ENCODE results near the gene ACY1.

Gene ACY1

DNA sequence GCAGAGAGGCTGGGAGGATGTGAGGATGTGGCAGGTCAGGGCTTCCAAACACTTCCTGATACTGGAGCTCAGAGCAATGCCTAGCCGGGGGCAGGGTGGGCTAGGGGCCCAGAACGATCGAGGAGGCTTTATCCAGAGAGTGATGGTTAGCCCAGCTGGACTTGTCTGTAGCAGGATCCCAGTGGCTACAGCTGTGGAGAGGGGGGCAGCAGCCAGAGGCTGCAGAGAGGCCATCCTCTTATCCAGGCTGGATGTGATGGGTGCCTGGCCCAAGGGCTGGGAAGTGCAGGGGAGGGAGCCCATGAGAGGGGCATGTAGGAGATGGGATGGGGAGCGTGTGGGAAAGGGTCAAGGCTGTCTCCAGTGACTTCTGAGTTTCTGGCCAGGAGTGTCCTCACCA, 36.5 kb upstream of the ACY1 start:
- no peak for DNase-seq

DNA sequence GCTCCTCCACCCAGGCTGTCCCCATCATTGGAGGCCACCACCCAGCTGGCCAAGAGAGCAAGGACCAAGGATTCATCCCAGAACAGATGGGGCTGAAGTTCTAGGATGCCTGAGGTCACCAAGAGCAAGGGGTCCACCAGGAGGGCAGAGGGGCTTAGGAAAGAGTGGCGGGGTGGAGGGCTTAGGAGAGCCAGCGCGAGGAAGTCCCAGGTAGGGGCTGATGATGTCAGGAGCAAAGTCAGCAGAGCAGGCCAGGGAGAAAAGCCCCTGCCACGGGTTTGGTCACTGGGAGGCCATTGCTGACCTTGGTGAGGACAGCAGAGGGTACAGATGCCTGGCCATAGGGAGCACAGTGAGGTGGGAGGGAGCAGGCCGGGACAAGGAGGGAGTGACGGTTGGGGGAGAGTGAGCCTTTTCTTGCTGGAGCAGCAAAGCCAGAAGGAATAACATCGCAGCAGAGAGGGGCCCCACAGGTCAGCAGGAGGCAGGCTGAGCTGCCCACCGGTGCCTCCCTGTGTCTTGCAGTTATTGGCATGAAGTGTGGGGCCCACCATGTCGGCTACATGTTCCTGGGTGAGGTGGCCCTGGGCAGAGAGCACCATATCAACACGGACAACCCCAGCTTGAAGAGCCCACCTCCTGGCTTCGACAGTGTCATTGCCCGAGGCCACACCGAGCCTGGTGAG, 36.0 kb upstream of the ACY1 start:
- no peak for DNase-seq

DNA sequence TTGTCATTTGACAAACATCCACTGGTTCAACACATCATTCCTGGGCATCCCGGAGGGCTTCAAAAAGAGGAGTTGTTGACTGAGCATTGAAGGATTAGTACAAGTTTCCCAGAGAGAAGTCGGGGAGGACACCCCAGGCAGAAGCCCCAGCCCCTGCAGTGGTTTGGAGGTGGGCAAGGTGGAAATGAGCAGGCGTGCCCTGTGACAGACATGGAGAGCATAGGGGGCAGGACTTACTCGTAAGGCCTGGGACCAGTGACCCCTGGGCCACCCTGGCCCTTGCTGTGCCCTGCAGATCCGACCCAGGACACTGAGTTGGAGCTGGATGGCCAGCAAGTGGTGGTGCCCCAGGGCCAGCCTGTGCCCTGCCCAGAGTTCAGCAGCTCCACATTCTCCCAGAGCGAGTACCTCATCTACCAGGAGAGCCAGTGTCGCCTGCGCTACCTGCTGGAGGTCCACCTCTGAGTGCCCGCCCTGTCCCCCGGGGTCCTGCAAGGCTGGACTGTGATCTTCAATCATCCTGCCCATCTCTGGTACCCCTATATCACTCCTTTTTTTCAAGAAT, 35.2 kb upstream of the ACY1 start:
- DNase-seq: no peak

DNA sequence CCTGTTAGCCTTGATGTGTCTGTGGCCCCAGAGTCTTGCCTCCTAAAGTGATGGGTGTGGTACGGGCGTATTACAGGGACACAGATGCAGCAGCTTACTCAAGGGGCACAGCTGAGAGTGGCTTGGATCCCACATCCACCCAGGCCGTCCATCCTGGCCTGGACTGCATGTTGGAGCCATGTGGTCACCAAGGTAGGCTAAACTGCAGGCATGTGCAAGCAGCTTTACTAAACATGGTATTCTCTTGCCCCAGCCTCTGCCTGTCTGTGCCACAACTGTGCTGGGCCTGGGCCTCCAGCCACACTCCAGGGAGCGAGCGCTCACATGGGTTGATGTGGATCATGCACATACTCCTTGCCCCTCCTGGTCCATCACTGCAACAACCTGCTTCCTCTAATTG, 34.2 kb upstream of the ACY1 start:
- no peak for DNase-seq

DNA sequence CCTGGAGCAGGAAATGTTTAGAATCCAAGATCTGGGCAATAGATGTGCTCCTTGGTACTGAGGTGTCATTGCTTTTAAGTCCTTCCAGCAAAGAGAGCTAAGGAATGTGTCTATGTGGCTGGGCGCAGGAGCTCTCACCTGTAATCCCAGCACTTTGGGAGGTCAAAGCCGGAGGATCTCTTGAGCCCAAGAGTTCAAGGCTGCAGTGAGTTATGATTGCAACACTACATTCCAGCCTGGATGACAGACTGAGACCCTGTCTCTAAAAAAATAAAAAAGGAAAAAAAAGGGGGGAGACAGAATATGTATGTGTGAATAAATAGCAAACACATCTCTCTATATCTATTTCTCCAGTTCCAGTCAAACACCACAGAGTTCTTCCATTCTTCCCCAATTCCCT, 32.4 kb upstream of the ACY1 start:
- DNase-seq: no peak

DNA sequence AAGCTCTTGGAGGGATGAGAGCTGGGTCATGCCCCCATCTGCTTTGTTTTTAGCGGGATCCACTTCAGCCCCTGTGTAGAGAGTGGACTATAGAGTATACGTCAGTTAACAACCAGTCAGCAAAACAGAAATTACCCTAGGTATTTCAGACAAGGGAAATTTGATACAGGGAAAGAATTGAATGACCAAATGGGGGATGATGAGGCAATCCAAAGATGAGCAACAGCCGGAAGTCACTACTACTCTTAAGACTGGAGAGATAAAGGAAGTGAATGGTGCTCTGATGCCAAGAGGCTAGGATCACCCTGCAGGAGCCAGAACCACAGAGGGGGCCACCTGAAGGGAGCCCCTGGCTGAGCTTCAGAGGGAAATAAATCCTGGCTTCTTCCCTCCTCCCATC, 29.9 kb upstream of the ACY1 start:
- DNase-seq: no peak

DNA sequence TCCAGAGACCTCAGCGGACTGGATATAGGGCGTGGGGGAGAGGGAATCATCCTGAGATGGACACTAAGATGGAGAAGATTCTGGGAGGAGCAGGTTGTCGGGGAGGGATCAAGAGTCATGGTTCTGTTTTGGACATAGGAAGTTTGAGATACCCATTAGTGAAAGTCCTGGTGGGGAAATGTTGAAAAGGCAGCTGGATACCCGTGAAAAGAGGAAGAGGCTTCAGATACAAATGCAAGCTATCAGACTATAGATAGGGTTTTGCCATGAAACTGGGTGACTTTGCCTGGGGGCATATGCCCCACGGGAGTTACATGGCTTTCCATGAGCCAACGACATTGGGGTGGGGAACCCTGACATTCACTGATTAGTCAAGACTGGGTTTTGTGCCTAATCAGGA, 29.2 kb upstream of the ACY1 start:
- no peak for DNase-seq

GRCh38 chr3:51954713-51955112, 28.6 kb upstream of the ACY1 start:
- no peak for DNase-seq

- DNase-seq: no peak
These were observed 28.0 kb upstream of the ACY1 start, which contains the start of gene GPR62 for GRCh38 chr3:51955175-51955892. Gene GPR62 (plus strand): TSS chr3:51955381. CDS start chr3:51955653, 272 bp downstream.

GRCh38 chr3:51955893-51956770, 27.2 kb upstream of the ACY1 start:
- DNase-seq: peak; percentile 63

GRCh38 chr3:51957520-51958205, 25.7 kb upstream of the ACY1 start:
- DNase-seq: no peak

DNA sequence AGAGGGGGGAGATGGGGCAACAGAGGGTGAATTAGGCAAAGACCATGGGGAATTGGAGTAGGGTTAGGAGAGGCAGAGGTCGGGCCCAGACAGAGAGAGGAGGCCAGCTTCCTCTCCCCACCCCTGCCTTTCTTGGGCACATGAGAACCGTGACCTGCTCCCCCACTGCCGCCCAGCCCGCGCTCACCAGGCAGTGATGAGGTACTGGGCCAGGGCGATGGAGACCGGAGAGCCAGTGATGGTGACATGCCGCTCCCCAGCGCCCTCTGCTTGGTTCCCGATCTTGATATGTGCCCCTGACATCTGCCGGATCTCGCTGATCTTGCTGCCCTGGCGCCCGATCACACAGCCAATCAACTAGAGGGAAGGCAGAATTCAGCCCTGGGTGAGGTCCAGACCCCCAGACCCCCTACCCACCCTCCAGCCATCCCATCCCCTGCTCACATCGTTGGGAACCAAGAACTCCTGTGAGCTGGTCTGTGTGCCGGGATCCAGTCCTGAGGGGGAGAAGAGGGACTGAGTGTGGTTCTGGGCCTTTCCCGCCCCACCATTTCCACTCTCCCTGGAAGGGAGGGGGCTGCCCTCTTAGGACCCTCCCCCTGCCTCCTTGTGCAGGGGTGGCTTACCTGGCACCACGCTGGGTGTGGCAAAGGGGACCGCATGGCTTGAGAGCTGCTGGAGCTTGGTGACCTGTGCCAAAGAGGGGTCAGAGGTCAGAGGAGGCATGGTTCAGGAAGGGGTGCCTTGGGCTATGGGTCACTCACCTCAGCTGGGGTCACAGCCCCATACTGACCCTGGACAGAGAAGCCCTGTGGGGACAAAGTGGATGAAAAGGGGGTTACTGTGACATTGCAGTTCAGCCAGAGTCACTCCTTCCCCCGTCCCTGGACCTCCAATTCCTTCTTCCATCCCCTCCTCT, 24.5 kb upstream of the ACY1 start:
- no peak for DNase-seq

GRCh38 chr3:51959651-51960050, 23.7 kb upstream of the ACY1 start:
- DNase-seq: no peak

DNA sequence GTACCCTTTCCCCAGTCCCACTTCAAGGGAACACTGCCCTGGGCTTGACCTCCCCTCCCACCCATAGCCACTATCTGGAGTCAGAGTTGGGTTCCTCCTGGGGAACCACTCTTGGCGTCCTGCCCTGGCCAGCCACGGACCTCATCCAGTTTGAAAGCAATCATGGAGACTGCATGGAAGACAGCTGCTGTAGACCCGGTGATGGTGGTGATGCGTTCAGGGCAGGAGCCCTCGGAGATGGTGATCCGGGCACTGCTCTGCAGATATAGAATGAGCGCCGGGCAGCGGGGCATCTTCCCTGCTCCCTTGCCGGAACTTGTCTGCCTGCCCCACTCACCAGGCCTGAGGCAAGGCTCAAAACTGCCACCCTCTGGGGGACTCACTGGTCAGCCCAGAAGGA, 22.9 kb upstream of the ACY1 start:
- no peak for DNase-seq

DNA sequence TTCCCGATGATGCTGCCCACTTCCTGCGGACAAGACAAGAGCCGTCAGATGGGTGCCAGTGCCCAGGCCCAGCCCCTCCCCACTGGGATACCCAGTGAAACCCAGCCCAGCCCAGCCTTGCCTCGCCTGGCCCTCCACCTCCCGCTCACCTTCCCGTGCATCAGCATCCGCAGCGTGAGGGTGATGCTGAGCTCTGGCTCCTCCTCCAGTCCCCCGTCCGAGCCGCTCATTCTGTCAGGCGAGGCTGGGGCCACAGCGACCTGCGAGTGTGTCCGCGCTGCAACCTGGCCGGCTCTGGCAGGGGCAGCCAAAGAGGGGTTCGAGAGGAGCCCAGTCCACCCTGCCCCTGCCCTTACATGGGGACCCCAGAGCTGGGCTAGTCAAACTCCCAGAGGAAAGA, 22.3 kb upstream of the ACY1 start:
- DNase-seq: no peak

DNA sequence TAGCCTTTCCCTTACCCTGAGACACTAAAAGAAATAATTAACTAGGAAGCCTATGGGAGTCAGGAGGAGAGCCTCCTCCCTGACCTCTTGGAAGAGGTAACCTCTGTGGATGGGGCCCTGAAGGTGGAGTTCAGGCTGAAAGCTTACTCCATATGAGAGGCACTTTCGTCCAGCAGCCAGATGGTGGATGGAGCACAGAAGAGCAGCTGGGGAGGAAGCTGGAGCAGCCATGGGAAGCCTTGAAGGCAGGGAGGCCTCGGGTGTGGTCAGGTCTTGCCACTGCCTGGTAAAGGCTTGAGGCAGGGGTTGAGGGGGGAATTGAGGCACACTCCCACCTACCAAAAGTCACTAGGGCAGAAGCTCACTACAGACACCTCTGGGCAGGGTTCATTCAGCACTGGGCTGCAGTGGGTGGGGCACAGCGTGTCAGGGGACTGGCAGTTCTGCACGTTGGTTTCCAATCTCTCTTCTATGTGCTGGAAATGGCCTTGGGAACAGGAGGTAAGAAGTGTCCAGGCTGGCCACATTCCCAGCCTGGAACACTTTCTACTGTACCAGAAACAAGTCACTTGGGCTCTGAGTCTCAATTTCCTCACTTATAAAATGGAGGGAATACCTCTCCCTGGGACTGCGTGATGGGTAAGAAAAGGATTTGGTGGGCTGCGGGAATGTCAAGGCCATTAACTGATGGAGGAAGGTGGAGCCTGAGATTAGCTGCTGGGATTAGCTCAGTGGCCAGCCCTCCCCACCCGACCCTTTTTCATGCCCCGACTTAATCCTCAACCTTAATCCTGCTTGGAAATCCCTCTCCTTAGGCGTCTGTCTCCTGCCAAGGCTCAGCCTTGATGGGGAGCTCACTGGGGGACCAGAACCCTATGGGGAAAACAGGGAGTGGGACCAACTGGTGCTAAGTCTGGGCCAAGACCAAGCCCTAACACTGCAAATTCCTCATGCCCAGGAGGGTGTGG, 21.4 kb upstream of the ACY1 start:
- no peak for DNase-seq

DNA sequence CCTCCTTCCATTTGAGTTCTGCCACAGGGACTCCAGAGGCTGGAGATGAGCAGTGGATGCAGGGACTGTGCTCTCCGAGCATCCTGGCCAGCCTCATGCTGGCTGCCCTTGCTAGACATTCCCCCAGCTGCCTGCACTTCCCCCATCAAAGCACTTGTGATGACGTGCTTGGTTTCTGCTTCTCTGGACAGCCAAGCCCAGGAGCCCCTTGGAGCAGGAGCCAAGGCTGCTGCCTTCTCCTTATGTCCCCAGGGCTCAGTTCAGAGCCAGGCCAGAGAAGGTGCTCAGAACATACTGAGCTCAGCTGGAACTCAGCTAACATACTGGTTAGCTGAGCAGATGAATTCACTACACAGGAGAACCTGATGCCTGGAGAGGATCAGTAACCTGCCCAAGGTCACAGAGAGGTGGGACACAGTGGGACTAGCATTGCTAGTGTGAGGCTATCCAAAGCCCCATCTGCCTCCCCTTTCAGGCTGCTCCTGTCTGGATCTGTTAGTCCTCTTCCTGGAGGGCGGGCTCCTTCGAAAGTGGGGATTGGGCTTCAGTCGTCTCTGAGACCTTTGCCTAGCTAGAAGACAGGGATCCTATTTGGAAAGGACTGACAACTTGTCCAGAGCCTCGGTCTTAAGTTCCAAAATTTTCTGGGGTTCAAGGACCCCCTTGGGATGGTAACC, 20.3 kb upstream of the ACY1 start:
- DNase-seq: no peak

GRCh38 chr3:51963951-51964451, 19.3 kb upstream of the ACY1 start:
- DNase-seq: no peak

DNA sequence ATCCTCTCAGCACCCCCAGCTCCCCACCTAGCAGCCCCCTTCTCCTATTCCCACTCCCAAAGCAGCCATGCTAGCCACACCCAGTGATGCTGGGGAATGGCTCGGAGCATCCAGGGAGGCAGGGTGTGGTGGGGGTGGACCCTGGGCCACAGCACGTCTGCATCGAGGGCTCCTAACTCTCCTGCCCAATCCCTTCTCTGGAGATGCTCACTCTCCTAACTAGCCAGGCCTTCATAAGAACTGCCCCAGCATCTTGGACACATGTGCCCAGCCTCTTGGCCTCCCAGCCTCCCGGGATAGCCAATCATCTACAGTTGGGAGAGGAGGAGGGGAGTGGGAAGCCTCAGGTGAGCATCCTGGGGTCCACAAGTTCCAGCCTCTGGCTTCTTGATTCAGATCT, 18.8 kb upstream of the ACY1 start:
- DNase-seq: no peak

- no peak for DNase-seq
These were observed 17.3 kb upstream of the ACY1 start for GRCh38 chr3:51966016-51966415.
